HEK293 (cell line): Measurements from ENCODE around the gene MEF2C.

ENCODE experiments used
- CTCF ChIA-PET: fragments of 350-600 bp; formaldehyde crosslinking; extraction: SDS; loops from one replicate; lab custom pipeline; 2021; ENCODE audit warnings: antibody characterized with exemption; lab: Yijun Ruan, JAX
- POLR2A ChIA-PET: fragments of 300-600 bp; formaldehyde crosslinking; extraction: SDS; loops from one replicate; lab custom pipeline; 2020; ENCODE audit warnings: antibody characterized with exemption, inconsistent platforms; lab: Yijun Ruan, JAX
- H3K27ac ChIP-seq: fragments of 200-500 bp; sonication (Bioruptor generic); 2 replicates; pipeline ENCODE4 v1.5.1; 2014; ENCODE audit warnings: low read depth, low read length, control low read depth, inconsistent platforms; ENCODE audit errors: extremely low read depth
- H3K36me3 ChIP-seq, 2 experiments: fragments of 200-500 bp in 1 of 2; sonication (Bioruptor generic) in 1 of 2; 1 replicate in 1 of 2; 2 replicates in 1 of 2; pipeline ENCODE4 v1.5.1; 2014 to 2017; ENCODE audit warnings: inconsistent platforms in 2 of 2, low read length in 2 of 2; ENCODE audit not compliant: control insufficient read depth in 2 of 2, insufficient read depth in 1 of 2
- H3K4me1 ChIP-seq: fragments of 200-500 bp; sonication (Bioruptor generic); 2 replicates; pipeline ENCODE4 v1.5.1; 2014; ENCODE audit warnings: mild to moderate bottlenecking, low read length, inconsistent platforms; ENCODE audit not compliant: control insufficient read depth, insufficient read depth
- H3K4me3 ChIP-seq: 2 replicates; pipeline ENCODE4 v1.5.1; 2011; ENCODE audit warnings: low read depth, mild to moderate bottlenecking, control low read depth, low read length, moderate library complexity
- H3K9me3 ChIP-seq: fragments of 200-500 bp; sonication (Bioruptor generic); 2 replicates; pipeline ENCODE4 v1.5.1; 2014; ENCODE audit warnings: low read depth, low read length, inconsistent platforms; ENCODE audit not compliant: control insufficient read depth, insufficient read depth
- EGR2 ChIP-seq: fragments of 450-650 bp; formaldehyde crosslinking; IDR thresholded peaks from 2 replicates; pipeline ENCODE4 v1.5.1; 2016; ENCODE audit warnings: low read depth, missing biosample characterization, missing genetic modification characterization
- HIC1 ChIP-seq: fragments of 450-650 bp; formaldehyde crosslinking; IDR thresholded peaks from 2 replicates; pipeline ENCODE4 v1.5.1; 2016; ENCODE audit warnings: missing biosample characterization, missing genetic modification characterization
- KLF10 ChIP-seq: fragments of 450-650 bp; IDR thresholded peaks from 2 replicates; pipeline ENCODE4 v1.5.1; 2018; ENCODE audit warnings: missing biosample characterization, mild to moderate bottlenecking, missing genetic modification characterization
- OVOL3 ChIP-seq: fragments of 450-650 bp; formaldehyde crosslinking; IDR thresholded peaks from 2 replicates; pipeline ENCODE4 v1.5.1; 2016; ENCODE audit warnings: missing biosample characterization, missing genetic modification characterization
- PRDM6 ChIP-seq: fragments of 450-650 bp; formaldehyde crosslinking; IDR thresholded peaks from 2 replicates; pipeline ENCODE4 v1.5.1; 2017; ENCODE audit warnings: missing biosample characterization, missing genetic modification characterization
- SALL2 ChIP-seq: fragments of 450-650 bp; formaldehyde crosslinking; IDR thresholded peaks from 2 replicates; pipeline ENCODE4 v1.5.0; 2017; ENCODE audit warnings: missing biosample characterization, mild to moderate bottlenecking, missing genetic modification characterization, borderline replicate concordance
- SETDB1 ChIP-seq: IDR thresholded peaks from one replicate; pipeline ENCODE4 v1.6.1; 2017; ENCODE audit warnings: mild to moderate bottlenecking, low read length, moderate library complexity, mixed read lengths; ENCODE audit not compliant: insufficient read length
- ZBTB10 ChIP-seq: fragments of 450-650 bp; formaldehyde crosslinking; IDR thresholded peaks from 2 replicates; pipeline ENCODE4 v1.5.1; 2016; ENCODE audit warnings: missing biosample characterization, missing genetic modification characterization
- ZFP41 ChIP-seq: fragments of 450-650 bp; formaldehyde crosslinking; IDR thresholded peaks from 2 replicates; pipeline ENCODE4 v1.5.1; 2016; ENCODE audit warnings: missing biosample characterization, missing genetic modification characterization, borderline replicate concordance
- ZFP69B ChIP-seq: fragments of 450-650 bp; formaldehyde crosslinking; IDR thresholded peaks from 2 replicates; pipeline ENCODE4 v1.5.1; 2016; ENCODE audit warnings: missing biosample characterization, missing genetic modification characterization
- ZNF221 ChIP-seq: fragments of 450-650 bp; formaldehyde crosslinking; IDR thresholded peaks from 2 replicates; pipeline ENCODE4 v1.5.1; 2017; ENCODE audit warnings: missing biosample characterization, missing genetic modification characterization, borderline replicate concordance
- ZNF24 ChIP-seq: fragments of 450-650 bp; formaldehyde crosslinking; IDR thresholded peaks from 2 replicates; pipeline ENCODE4 v1.5.1; 2016; ENCODE audit warnings: missing biosample characterization, missing genetic modification characterization
- ZNF266 ChIP-seq: fragments of 450-650 bp; formaldehyde crosslinking; IDR thresholded peaks from 2 replicates; pipeline ENCODE4 v1.5.1; 2016; ENCODE audit warnings: missing biosample characterization, missing genetic modification characterization, low read depth
- ZNF302 ChIP-seq: fragments of 450-650 bp; formaldehyde crosslinking; IDR thresholded peaks from 2 replicates; pipeline ENCODE4 v1.5.1; 2016; ENCODE audit warnings: missing biosample characterization, missing genetic modification characterization, low read depth
- ZNF501 ChIP-seq: fragments of 450-650 bp; formaldehyde crosslinking; IDR thresholded peaks from 2 replicates; pipeline ENCODE4 v1.5.1; 2016; ENCODE audit warnings: missing biosample characterization, missing genetic modification characterization
- ZNF660 ChIP-seq: fragments of 450-650 bp; IDR thresholded peaks from 2 replicates; pipeline ENCODE4 v1.5.1; 2018; ENCODE audit warnings: missing biosample characterization, mild to moderate bottlenecking, missing genetic modification characterization
- ZNF670 ChIP-seq: fragments of 450-650 bp; formaldehyde crosslinking; IDR thresholded peaks from 2 replicates; pipeline ENCODE4 v1.5.1; 2016; ENCODE audit warnings: missing biosample characterization, missing genetic modification characterization, low read depth
- ZNF692 ChIP-seq: fragments of 450-650 bp; formaldehyde crosslinking; IDR thresholded peaks from 2 replicates; pipeline ENCODE4 v1.5.1; 2016; ENCODE audit warnings: missing biosample characterization, missing genetic modification characterization
- ZNF791 ChIP-seq: fragments of 450-650 bp; formaldehyde crosslinking; IDR thresholded peaks from 2 replicates; pipeline ENCODE4 v1.5.1; 2016; ENCODE audit warnings: missing biosample characterization, missing genetic modification characterization
- ZNF830 ChIP-seq: fragments of 450-650 bp; IDR thresholded peaks from 2 replicates; pipeline ENCODE4 v1.5.0; 2018; ENCODE audit warnings: missing biosample characterization, missing genetic modification characterization, low read depth, mild to moderate bottlenecking, moderate library complexity

Gene MEF2C

GRCh38 chr5:88816195-88816594 lies 66.8 kb downstream of the MEF2C start:
- ChIA-PET POLR2A (no interaction called here), CTCF (interaction anchor here (0.6 to 0.7 kb wide), 3 partner anchors 68 to 761 kb away, joined by 3 to 4 read pairs (median 3); no protein-coding TSS in a partner anchor)

More at GRCh38 chr5:88816195-88816594, 66.8 kb downstream of the MEF2C start:
- no peak for TF ChIP-seq ZNF221
- no peak for TF ChIP-seq ZFP69B (tag by site-specific recombination)
- TF ChIP-seq SALL2 (tag by site-specific recombination) = no peak
- TF ChIP-seq KLF10 (tag by site-specific recombination) = no peak
- TF ChIP-seq ZNF791 (tag by site-specific recombination) = no peak
- TF ChIP-seq PRDM6 (tag by site-specific recombination) = no peak
- no peak for TF ChIP-seq ZNF660 (tag by site-specific recombination)
- no peak for TF ChIP-seq ZNF692 (tag by site-specific recombination)
- no peak for TF ChIP-seq ZBTB10 (tag by site-specific recombination)
- TF ChIP-seq ZNF670 = no peak
- TF ChIP-seq OVOL3 (tag by site-specific recombination) = no peak
- no peak for TF ChIP-seq HIC1 (tag by site-specific recombination)
- no peak for TF ChIP-seq ZNF302 (tag by site-specific recombination)
- TF ChIP-seq ZNF501 = no peak
- no peak for TF ChIP-seq SETDB1
- no peak for TF ChIP-seq ZNF24 (tag by site-specific recombination)
- TF ChIP-seq ZNF830 (tag by site-specific recombination) = no peak
- TF ChIP-seq ZFP41 (tag by site-specific recombination) = no peak
- TF ChIP-seq ZNF266 (tag by site-specific recombination) = no peak
- TF ChIP-seq EGR2 (tag by site-specific recombination) = no peak
- TF ChIP-seq, all 188 proteins: peak for 0
- no peak overlapping the region for H3K27ac ChIP-seq
- no peak overlapping the region for H3K4me3 ChIP-seq
- H3K9me3 ChIP-seq = no peaks in the 10 kb centered on the region
- H3K36me3 ChIP-seq = no peaks in the 10 kb centered on the region
- H3K4me1 ChIP-seq = peaks cover 21% of the 10 kb centered on the region
